Neuron (in vitro differentiated cells): ENCODE results near the gene FOXM1.
"Not testable (repeated sequence)": the region's sequence is repeated elsewhere in the genome, so short reads cannot be mapped to it uniquely, and the experiment has no call there.

Source experiments
- H2AFZ ChIP-seq: one replicate; pipeline ENCODE4 v1.6.1; 2013; ENCODE audit warnings: low read depth, mild to moderate bottlenecking, inconsistent platforms, low read length, moderate library complexity
- H3K27me3 ChIP-seq: one replicate; pipeline ENCODE4 v1.6.1; 2013; ENCODE audit warnings: low read length; ENCODE audit not compliant: insufficient read depth
- H3K36me3 ChIP-seq: one replicate; pipeline ENCODE4 v1.6.1; 2013; ENCODE audit warnings: low read length; ENCODE audit not compliant: insufficient read depth
- H3K4me1 ChIP-seq: one replicate; pipeline ENCODE4 v1.6.1; 2013; ENCODE audit warnings: low read length; ENCODE audit not compliant: insufficient read depth
- H3K4me3 ChIP-seq: 2 replicates; pipeline ENCODE4 v1.5.1; 2013; ENCODE audit warnings: mild to moderate bottlenecking, low read length, moderate library complexity
- H3K9me3 ChIP-seq: one replicate; pipeline ENCODE4 v1.6.1; 2013; ENCODE audit warnings: low read length

Gene FOXM1

DNA sequence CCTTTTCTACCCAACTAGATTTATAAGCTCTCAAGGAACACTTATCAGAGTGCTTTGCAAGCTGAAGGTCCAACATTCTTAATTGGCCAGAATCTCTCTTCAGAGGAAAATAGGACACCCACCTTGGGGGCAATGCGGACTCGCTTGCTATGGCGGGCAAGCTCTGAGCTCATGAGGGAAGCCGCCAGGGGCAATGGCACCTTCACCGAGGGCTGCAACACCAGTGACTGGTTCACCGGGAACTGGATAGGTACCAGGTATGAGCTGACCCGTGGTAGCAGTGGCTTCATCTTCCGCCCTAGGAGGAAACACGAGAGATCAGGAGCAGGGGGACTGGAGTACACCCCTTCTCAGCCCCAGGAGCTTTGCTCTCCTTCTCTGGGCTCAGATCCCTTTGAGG is 12.8 kb downstream of the FOXM1 start:
- Histone ChIP-seq H3K9me3 (no peaks in the 10 kb centered on the region), H3K4me3 (no peak overlapping the region), H3K4me1 (no peaks in the 10 kb centered on the region), H3K36me3 (peaks cover 78% of the 10 kb centered on the region), H2AFZ (no peak overlapping the region), H3K27me3 (no peaks in the 10 kb centered on the region)

DNA sequence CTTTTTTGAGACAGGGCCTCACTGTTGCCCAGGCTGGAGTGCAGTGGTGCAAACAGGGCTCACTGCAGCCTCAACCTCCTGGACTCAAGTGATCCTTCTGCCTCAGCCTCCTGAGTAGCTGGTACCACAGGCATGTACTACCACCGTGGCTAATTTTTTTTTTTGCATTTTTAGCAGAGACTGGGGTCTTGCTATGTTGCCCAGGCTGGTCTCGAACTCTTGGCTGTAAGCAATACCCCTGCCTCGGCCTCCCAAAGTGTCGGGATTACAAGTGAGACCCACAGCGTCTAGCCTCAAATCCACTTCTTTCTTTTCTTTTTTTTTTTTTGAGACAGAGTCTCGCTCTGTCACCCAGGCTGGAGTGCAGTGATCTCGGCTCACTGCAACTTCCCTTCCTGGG is 13.6 kb downstream of the FOXM1 start:
- not testable (repeated sequence) for H3K9me3 ChIP-seq, H3K27me3 ChIP-seq, H2AFZ ChIP-seq, H3K4me3 ChIP-seq, H3K4me1 ChIP-seq
- H3K36me3 ChIP-seq = peaks cover 79% of the 10 kb centered on the region

GRCh38 chr12:2862876-2863275 is 14.1 kb downstream of the FOXM1 start:
- no peak overlapping the region for H2AFZ ChIP-seq
- peaks cover 78% of the 10 kb centered on the region for H3K36me3 ChIP-seq
- no peaks in the 10 kb centered on the region for H3K27me3 ChIP-seq
- no peak overlapping the region for H3K4me3 ChIP-seq
- no peaks in the 10 kb centered on the region for H3K9me3 ChIP-seq
- H3K4me1 ChIP-seq = no peaks in the 10 kb centered on the region

GRCh38 chr12:2860170-2860569 is 16.8 kb downstream of the FOXM1 start:
- Histone ChIP-seq H3K4me1 (peaks cover 9% of the 10 kb centered on the region), H3K27me3 (no peaks in the 10 kb centered on the region), H3K4me3 (no peak overlapping the region), H3K9me3 (no peaks in the 10 kb centered on the region), H3K36me3 (peaks cover 66% of the 10 kb centered on the region), H2AFZ (no peak overlapping the region)

DNA sequence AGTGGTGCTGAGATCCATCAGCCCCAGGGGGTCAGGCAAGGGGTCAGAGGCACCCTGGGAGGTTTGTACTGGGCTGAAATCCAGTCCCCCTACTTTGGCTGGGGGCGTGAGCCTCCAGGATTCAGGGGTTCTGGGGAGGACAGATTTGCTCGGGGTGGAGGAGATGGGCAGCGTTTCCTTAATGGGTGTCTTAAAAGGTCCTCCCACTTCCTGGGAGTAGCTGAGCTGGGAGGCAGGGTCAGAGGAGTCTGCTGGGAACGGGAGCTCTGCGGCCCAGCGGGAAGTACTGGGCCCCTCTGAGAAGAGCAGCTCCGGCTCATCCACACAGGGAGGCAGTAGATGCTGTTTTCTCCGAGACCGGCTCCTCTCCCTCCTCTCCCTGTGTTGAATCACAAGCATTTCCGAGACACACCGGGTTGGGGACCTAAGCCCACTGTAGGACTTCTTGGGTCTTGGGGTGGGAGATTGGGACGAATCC is 18.0 kb downstream of the FOXM1 start:
- Histone ChIP-seq H3K9me3 (no peaks in the 10 kb centered on the region), H3K36me3 (peaks cover 54% of the 10 kb centered on the region), H2AFZ (no peak overlapping the region), H3K27me3 (no peaks in the 10 kb centered on the region), H3K4me3 (no peak overlapping the region), H3K4me1 (peaks cover 9% of the 10 kb centered on the region)

- Histone ChIP-seq H2AFZ (no peak overlapping the region), H3K4me3 (no peak overlapping the region), H3K27me3 (no peaks in the 10 kb centered on the region), H3K36me3 (peaks cover 48% of the 10 kb centered on the region), H3K9me3 (no peaks in the 10 kb centered on the region), H3K4me1 (peaks cover 9% of the 10 kb centered on the region)
Measured at GRCh38 chr12:2858334-2858733, 18.6 kb downstream of the FOXM1 start.

DNA sequence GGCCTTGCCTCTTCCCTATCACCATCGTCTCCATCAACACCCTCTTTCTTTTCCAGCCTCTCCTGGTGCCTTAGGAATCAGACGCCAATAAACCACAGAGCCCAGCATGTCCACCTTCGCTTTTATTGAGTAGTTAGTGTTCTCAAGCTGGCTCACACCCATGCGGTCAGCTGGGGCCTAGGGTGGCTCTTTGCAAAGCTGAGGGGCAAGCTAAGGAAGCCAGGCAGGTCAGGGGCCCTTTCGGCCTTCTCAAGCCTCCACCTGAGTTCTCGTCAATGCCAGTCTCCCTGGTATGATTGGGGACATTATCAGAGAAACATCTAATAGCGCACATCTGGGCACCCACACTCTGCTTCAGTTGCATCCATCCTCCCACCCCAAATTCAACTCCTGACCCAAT is 19.4 kb downstream of the FOXM1 start:
- H3K36me3 ChIP-seq = peaks cover 40% of the 10 kb centered on the region
- H2AFZ ChIP-seq = no peak overlapping the region
- no peaks in the 10 kb centered on the region for H3K27me3 ChIP-seq
- H3K9me3 ChIP-seq = no peaks in the 10 kb centered on the region
- no peak overlapping the region for H3K4me3 ChIP-seq
- peaks cover 9% of the 10 kb centered on the region for H3K4me1 ChIP-seq

- H3K4me3 ChIP-seq = no peak within 1 kb of the TSS
- peaks cover 9% of the 10 kb centered on the region for H3K4me1 ChIP-seq
- H2AFZ ChIP-seq = no peak within 1 kb of the TSS
- H3K27me3 ChIP-seq = no peaks in the 10 kb centered on the region
- peaks cover 37% of the 10 kb centered on the region for H3K36me3 ChIP-seq
- no peaks in the 10 kb centered on the region for H3K9me3 ChIP-seq
Measured at GRCh38 chr12:2857021-2857431, 19.9 kb downstream of the FOXM1 start, which contains the start of gene TEX52. TEX52 (minus strand) TSS chr12:2857039; CDS start chr12:2857026, 13 bp downstream.

DNA sequence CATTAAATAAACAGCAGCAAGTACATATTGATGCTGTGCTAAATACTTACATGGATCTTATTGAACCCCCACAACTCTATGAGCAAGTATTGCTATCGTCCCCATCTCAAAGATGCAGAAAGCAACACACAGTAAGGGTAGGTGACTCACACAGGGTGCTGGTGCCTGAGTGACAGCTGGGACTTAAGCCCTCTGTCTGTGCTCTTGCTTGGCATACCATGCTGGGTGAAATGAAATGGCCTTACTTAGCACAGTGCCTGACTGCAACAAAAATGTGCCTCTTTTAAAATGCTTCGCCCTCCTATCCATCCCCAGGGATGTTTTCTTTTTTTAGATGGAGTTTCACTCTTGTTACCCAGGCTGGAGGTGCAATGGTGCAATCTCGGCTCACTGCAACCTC is 20.9 kb downstream of the FOXM1 start:
- H3K4me1 ChIP-seq = peaks cover 9% of the 10 kb centered on the region

DNA sequence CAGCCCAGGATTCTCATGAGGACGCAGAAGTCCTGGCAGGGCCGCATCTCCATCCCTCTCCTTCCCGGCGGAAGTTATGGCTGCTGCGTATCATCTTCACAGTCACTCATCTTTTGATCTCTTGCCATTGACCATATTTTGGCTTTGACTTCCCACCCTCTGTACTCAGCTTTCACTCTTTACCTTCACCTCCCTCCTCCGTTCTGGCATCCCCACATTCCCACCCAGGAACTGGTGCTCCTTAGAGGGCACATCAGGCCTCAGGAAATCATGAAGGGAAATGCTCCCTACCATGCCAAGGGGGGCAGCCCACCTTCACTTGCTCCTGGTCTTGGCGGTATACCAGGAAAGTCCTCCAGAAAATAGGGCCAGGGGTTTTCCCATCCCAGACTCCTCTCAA is 21.4 kb downstream of the FOXM1 start:
- Histone ChIP-seq H3K27me3 (no peaks in the 10 kb centered on the region), H3K4me3 (no peak overlapping the region), H3K9me3 (no peaks in the 10 kb centered on the region), H2AFZ (no peak overlapping the region), H3K36me3 (peaks cover 31% of the 10 kb centered on the region), H3K4me1 (peaks cover 9% of the 10 kb centered on the region)

More for the DNA sequence above, 20.9 kb downstream of the FOXM1 start:
- H2AFZ ChIP-seq = no peak overlapping the region
- no peaks in the 10 kb centered on the region for H3K9me3 ChIP-seq
- no peaks in the 10 kb centered on the region for H3K27me3 ChIP-seq
- no peak overlapping the region for H3K4me3 ChIP-seq
- H3K36me3 ChIP-seq = peaks cover 31% of the 10 kb centered on the region

DNA sequence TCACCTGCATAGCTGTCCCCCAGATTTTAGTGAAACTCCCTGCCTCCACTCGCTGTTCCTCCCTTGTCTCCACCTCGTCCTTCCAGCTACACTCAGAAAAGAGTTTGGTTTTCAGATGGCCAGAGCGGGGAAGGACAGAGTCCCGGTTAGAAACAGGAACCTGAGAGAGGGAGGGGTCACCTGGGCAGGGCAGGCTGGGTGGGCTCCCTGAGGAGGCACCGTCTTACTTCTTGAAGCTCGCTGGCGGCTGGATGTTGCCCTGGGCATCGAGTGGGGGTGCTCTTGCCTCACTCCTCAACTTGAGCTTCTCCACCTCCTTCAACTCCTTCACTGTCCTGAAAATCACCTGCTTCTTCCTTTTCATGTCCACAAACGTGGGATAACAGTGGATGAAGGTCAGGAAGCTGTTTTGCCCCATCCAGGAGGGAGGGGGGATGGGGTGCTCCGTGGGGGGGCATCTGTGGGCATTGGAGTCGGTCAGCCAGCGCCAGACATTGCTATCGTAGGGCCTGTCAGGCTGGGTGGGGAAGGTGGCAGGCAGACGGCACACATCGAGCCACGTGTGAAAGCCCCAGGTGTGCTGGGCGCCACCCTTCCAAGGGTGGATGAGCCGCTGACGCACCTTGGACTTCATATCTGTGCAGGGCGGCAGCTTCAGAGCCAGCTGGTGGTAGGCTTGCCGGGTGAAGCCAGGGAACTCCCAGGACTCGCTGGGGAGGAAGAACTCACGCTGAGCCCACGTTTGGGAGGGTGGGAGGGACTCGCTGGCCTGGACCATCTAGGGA is 22.1 kb downstream of the FOXM1 start:
- Histone ChIP-seq H3K4me3 (no peak overlapping the region), H3K4me1 (peaks cover 11% of the 10 kb centered on the region), H3K27me3 (no peaks in the 10 kb centered on the region), H3K9me3 (no peaks in the 10 kb centered on the region), H2AFZ (no peak overlapping the region), H3K36me3 (peaks cover 26% of the 10 kb centered on the region)

- Histone ChIP-seq H2AFZ (no peak overlapping the region), H3K27me3 (no peaks in the 10 kb centered on the region), H3K36me3 (peaks cover 15% of the 10 kb centered on the region), H3K9me3 (no peaks in the 10 kb centered on the region), H3K4me3 (no peak overlapping the region), H3K4me1 (peaks cover 23% of the 10 kb centered on the region)
Measured at GRCh38 chr12:2853626-2854025, 23.3 kb downstream of the FOXM1 start.

GRCh38 chr12:2851931-2852330 is 25.0 kb downstream of the FOXM1 start:
- Histone ChIP-seq H3K4me1 (peaks cover 25% of the 10 kb centered on the region), H3K9me3 (no peaks in the 10 kb centered on the region), H3K4me3 (no peak overlapping the region), H2AFZ (no peak overlapping the region), H3K36me3 (no peaks in the 10 kb centered on the region), H3K27me3 (no peaks in the 10 kb centered on the region)

- Histone ChIP-seq H2AFZ (no peak overlapping the region), H3K27me3 (no peaks in the 10 kb centered on the region), H3K9me3 (no peaks in the 10 kb centered on the region), H3K4me3 (no peak overlapping the region), H3K36me3 (no peaks in the 10 kb centered on the region), H3K4me1 (peaks cover 28% of the 10 kb centered on the region)
Measured at GRCh38 chr12:2845280-2845679, 31.7 kb downstream of the FOXM1 start.
